Transverse colon (tissue), 4 donors: ENCODE measurements around the gene SAMD1.

Source experiments
- POLR2A ChIP-seq: fragments of 450-650 bp; IDR thresholded peaks from one replicate; pipeline ENCODE4 v1.6.1; 2016; ENCODE audit warnings: antibody characterized with exemption, mild to moderate bottlenecking, moderate library complexity
- POLR2AphosphoS5 ChIP-seq, 3 donors: sonication (generic); formaldehyde crosslinking; IDR thresholded peaks; one replicate each; pipeline ENCODE4 v1.6.1; 2016; ENCODE audit warnings: antibody characterized with exemption in 3 of 3
- TF ChIP-seq, protein P1 (sequence below), 5 experiments: fragments of 200-600 bp in 3 of 5; fragments of 450-650 bp in 2 of 5; sonication (generic) in 3 of 5; IDR thresholded peaks; 1 replicate in 2 of 5; 2 replicates in 3 of 5; pipeline ENCODE4 v1.5.1; 2016 to 2017; ENCODE audit warnings: antibody characterized with exemption in 5 of 5, inconsistent platforms in 3 of 5, mild to moderate bottlenecking in 2 of 5, moderate library complexity in 1 of 5

DNA sequence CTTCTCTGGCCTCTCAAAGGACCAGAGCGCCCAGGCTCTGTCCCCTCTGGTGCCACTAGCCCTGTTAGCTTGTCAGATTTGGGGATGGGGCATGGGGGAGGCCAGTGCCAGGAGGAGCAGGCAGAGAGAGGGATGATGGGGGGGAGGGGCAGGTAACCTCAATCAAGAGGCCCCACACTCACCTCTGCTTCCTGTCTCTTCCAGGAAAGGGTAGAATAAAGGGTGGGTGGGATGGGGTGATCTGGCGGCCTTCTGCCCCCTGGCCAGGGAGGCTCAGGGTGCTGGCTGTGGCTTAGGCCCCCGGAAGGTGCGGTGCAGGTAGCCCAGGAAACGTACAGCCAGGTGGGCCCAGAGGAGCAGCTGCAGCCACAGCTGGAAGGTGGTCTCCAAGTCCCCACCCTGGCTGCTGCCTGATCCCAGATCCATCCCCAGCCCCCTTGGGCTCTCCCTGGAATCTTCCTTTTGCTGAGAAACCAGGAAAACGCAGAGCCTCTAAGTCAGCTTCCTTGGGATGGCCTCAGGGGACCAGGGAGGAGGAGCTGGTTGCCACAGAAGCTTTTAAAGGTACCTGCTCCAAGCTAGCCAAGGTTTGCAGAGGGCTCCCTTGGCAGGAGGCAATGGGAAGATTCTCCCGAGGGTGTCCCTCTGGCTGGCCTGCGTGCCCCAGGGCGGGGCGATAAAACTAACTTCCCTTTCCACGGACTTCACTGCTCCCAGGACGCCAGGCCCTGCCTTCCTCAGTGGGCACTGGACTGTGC is 21.7 kb upstream of the SAMD1 start:
- TF ChIP-seq, protein P1, sequence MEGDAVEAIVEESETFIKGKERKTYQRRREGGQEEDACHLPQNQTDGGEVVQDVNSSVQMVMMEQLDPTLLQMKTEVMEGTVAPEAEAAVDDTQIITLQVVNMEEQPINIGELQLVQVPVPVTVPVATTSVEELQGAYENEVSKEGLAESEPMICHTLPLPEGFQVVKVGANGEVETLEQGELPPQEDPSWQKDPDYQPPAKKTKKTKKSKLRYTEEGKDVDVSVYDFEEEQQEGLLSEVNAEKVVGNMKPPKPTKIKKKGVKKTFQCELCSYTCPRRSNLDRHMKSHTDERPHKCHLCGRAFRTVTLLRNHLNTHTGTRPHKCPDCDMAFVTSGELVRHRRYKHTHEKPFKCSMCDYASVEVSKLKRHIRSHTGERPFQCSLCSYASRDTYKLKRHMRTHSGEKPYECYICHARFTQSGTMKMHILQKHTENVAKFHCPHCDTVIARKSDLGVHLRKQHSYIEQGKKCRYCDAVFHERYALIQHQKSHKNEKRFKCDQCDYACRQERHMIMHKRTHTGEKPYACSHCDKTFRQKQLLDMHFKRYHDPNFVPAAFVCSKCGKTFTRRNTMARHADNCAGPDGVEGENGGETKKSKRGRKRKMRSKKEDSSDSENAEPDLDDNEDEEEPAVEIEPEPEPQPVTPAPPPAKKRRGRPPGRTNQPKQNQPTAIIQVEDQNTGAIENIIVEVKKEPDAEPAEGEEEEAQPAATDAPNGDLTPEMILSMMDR (IDR thresholded peaks at IDR 0.05): no peak
- no peak for TF ChIP-seq POLR2A
- TF ChIP-seq POLR2AphosphoS5 (IDR thresholded peaks at IDR 0.05): no peak
